HG02870 (cell line): Measurements from ENCODE around the gene TMEM223.
"Not testable (repeated sequence)": the region's sequence is repeated elsewhere in the genome, so short reads cannot be mapped to it uniquely, and the experiment has no call there.

Source experiments
- ATAC-seq: cut with Tn5 transposase; IDR thresholded peaks from one replicate; pipeline ENCODE4 v1.9.1; 2021; ENCODE audit warnings: mild to moderate bottlenecking, moderate library complexity; ENCODE audit not compliant: unreplicated experiment

The TMEM223 gene

DNA sequence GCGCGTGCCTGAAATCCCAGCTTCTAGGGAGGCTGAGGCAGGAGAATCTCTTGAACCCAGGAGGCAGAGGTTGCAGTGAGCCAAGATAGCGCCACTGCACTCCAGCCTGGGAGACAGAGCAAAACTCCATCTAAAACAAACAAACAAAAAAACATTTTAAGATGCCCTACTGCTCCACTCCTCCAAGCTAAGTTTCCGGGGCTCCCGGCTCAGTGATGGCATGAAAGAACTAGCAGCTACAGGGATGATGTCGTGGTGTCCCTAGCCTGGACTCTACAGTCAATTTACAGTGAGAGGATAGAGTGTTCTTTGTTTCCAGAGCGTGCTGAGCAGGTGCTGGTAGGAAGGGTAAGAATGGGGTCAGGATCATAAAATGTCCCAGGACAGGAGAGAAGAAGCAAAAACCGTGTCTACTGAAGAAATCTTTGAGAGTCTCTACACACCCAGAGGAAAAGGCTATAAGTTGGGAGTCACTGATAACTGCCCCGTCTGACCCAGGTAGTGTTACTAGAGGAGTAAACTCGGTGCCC, 36.7 kb downstream of the TMEM223 start:
- ATAC-seq, result no peak

- ATAC-seq, result peak; percentile 95
Measured at GRCh38 chr11:62753736-62754603, 37.8 kb downstream of the TMEM223 start, which contains the start of gene ZBTB3. TSS of gene ZBTB3 (minus strand) at chr11:62754160. CDS start at chr11:62753664, 496 bp downstream.

- no peak for ATAC-seq
Measured at GRCh38 chr11:62752994-62753735, 38.6 kb downstream of the TMEM223 start.

DNA sequence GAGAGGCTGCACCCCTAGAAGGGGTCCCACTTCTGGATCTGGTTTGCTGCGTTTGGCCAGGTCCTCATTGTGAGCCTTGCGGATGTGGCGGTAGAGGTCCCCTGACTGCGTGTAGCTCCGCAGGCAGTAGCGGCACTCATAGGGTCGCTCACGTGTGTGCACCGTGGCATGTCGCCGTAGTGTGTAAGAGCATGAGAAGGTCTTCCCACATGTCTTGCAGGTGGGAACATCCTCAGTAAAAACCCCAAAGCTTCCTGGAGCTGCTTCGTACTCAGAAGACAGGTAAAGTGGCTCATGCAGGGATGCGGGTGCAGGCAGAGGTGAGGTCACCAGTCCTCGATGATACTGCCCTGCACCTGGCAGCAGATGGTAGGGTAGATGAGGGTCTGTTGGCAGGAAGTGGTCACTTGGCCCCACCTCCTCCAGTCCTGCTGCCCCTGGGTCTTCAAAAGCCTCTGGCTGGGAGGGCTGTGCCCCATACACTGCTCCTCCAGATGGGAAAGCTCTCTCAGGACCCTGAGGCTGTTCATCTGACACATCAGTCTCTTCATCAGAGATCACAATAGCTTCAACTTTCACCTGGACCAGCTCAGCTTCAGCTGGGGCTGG, 39.5 kb downstream of the TMEM223 start:
- no peak for ATAC-seq

DNA sequence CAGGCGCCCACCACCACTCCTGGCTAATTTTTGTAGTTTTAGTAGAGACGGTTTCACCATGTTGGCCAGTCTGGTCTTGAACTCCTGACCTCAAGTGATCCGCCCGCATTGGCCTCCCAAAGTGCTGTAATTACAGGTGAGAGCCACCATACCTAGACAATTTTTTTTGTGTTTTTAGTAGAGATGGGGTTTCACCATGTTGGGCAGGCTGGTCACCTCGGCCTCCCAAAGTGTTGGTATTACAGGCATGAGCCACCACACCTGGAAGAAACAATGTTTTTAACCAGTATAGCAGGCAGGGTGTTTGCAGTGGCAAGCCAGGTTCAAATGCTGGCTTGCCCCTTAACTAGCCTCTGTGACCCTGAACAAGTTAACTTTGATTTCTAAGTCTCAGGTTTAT, 41.9 kb downstream of the TMEM223 start:
- ATAC-seq, result not testable (repeated sequence)

- no peak for ATAC-seq
Measured at GRCh38 chr11:62747475-62748160, 44.2 kb downstream of the TMEM223 start.
